ENCODE measurements around the gene HSD17B8. TPM values are rescaled to one million over a fixed set of nuclear protein-coding genes. Genes with fewer than 3 reads are reported as not detected.

HSD17B8 gene
- total RNA-seq, 1 experiment from 2014 or later, result 7.4 TPM

- ChIA-PET POLR2A (interaction anchor here (0.7 kb wide), 1 partner anchor 33 kb away, joined by 6 read pairs; the partner anchor contains the start of gene B3GALT4), CTCF (interaction anchor here (0.6 kb wide), 1 partner anchor 213 kb away, joined by 4 read pairs; no protein-coding TSS in a partner anchor)
- ATAC-seq (no peak), DNase-seq (ENCODE audit: low read depth, low spot score) (no peak)
- TF ChIP-seq REST (IDR thresholded peaks at IDR 0.05; ENCODE audit: insufficient read depth in 1 of 2, low read depth in 2 of 2, low read length in 1 of 2), result no peak
- no peak for TF ChIP-seq SIN3A (IDR thresholded peaks at IDR 0.05; ENCODE audit: borderline replicate concordance, insufficient read depth, low read depth, low read length)
- TF ChIP-seq TCF7L2 (IDR thresholded peaks at IDR 0.05; ENCODE audit: low read depth, low read length), result no peak
- TF ChIP-seq CTCF (IDR thresholded peaks at IDR 0.05), result no peak
- TF ChIP-seq POLR2AphosphoS5 (IDR thresholded peaks at IDR 0.05; ENCODE audit: low read depth, low read length), result no peak
- no peak overlapping the region for H3K4me3 ChIP-seq (ENCODE audit: low read depth in 2 of 2, low read length in 2 of 2)
- no peaks in the 10 kb centered on the region for H3K36me3 ChIP-seq (ENCODE audit: control insufficient read depth, insufficient read depth, low read length)
- in situ Hi-C loops (cut with HindIII; ENCODE audit: low pct_unique_long_range_greater_than_20kb, low sequenced_read_pairs) (no loop called here), intact Hi-C loops (cut with micrococcal nuclease; ENCODE audit: unreplicated experiment) (loop anchor here (10.0 kb wide), 1 partner anchor 229 kb away; no protein-coding TSS in a partner anchor)
- no TSS peak for BruUV-seq (replicated peaks)
- no peaks in the 10 kb centered on the region for H3K27me3 ChIP-seq (ENCODE audit: control insufficient read depth, insufficient read depth, low read length)
- H3K27ac ChIP-seq (ENCODE audit: low read length), result no peak overlapping the region
- H3K4me1 ChIP-seq (ENCODE audit: control insufficient read depth, insufficient read depth, low read length), result no peaks in the 10 kb centered on the region
- H3K9me3 ChIP-seq (ENCODE audit: control insufficient read depth, insufficient read depth, low read depth, low read length), result no peaks in the 10 kb centered on the region
Observed at GRCh38 chr6:33243476-33243875, 39.0 kb downstream of the HSD17B8 start.

DNA sequence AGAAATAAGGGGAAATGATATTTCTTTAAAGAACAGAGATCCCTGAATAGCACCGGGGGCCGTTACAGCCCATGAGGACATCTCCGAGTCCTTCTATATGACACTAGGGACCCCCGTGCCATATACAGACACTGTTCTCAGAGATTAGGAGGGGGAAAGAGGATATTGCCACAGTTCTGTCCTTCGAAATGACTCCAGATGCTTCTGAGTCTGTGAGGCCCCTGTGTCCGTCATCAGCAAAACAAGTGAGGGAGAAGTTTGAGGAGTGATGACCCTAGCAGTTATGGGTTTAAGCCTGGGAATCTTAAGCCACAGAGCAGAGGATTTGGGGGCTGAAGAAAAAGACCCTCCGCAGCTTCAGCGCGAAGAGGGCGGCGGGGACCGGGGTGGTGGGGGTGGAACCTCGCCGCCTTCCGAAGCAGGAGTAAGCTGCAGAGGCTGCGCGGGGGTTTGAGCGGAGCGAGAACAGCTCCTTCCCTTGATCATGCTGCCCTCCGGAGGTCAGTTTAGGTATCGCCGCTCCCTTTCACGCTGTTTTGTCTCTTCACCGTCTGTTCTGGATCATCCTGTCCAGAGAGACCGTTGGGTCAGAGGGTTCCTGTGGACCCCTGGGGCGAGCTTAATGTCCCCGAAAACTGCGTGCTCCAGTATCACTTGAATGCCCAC is 43.7 kb downstream of the HSD17B8 start:
- peak overlapping the region; percentile 67 to 82 for H3K4me3 ChIP-seq (ENCODE audit: low read depth in 2 of 2, low read length in 2 of 2)
- no peaks in the 10 kb centered on the region for H3K27me3 ChIP-seq (ENCODE audit: control insufficient read depth, insufficient read depth, low read length)
- peaks cover 4% of the 10 kb centered on the region; the same call in 1 of the 2 replicates for H3K36me3 ChIP-seq (ENCODE audit: control insufficient read depth, insufficient read depth, low read length)
- H3K9me3 ChIP-seq (ENCODE audit: control insufficient read depth, insufficient read depth, low read depth, low read length), result no peaks in the 10 kb centered on the region
- intact Hi-C loops (cut with micrococcal nuclease; ENCODE audit: unreplicated experiment) (loop anchor here (2.0 to 10.0 kb wide), 2 partner anchors 129 to 233 kb away; no protein-coding TSS in a partner anchor), in situ Hi-C loops (cut with HindIII; ENCODE audit: low pct_unique_long_range_greater_than_20kb, low sequenced_read_pairs) (no loop called here)
- BruUV-seq (replicated peaks), result no TSS peak
- CTCF ChIA-PET, result interaction anchor here (0.5 to 1.9 kb wide), 15 partner anchors 12 to 754 kb away, joined by 3 to 9 read pairs (median 5); no protein-coding TSS in a partner anchor
- peaks cover 14% of the 10 kb centered on the region for H3K4me1 ChIP-seq (ENCODE audit: control insufficient read depth, insufficient read depth, low read length)
- ATAC-seq (peak; percentile 68), DNase-seq (ENCODE audit: low read depth, low spot score) (peak; percentile 83)
- TF ChIP-seq REST (IDR thresholded peaks at IDR 0.05; ENCODE audit: insufficient read depth in 1 of 2, low read depth in 2 of 2, low read length in 1 of 2), result no peak
- TF ChIP-seq SIN3A (IDR thresholded peaks at IDR 0.05; ENCODE audit: borderline replicate concordance, insufficient read depth, low read depth, low read length), result 0 out of 2 replicates have a peak, but pooled peaks have one; percentile 77
- peak; percentile 95 for TF ChIP-seq CTCF (IDR thresholded peaks at IDR 0.05)
- 0 out of 2 replicates have a peak, but pooled peaks have one; percentile 36 for TF ChIP-seq POLR2AphosphoS5 (IDR thresholded peaks at IDR 0.05; ENCODE audit: low read depth, low read length)
- peak overlapping the region; percentile 90 for H3K27ac ChIP-seq (ENCODE audit: low read length)
- POLR2A ChIA-PET, result interaction anchor here (0.6 kb wide), 1 partner anchor 23 kb away, joined by 3 read pairs; the partner anchor contains the start of gene VPS52
